Ishikawa (cell line): ENCODE results near the gene PHYHD1.

ENCODE experiments used
- CEBPB ChIP-seq: IDR thresholded peaks from 2 replicates; pipeline ENCODE4 v1.6.1; 2012
- CREB1 ChIP-seq: IDR thresholded peaks from 2 replicates; pipeline ENCODE4 v1.6.1; 2012; ENCODE audit warnings: low read depth
- EGR1 ChIP-seq: IDR thresholded peaks from 2 replicates; pipeline ENCODE4 v1.6.1; 2012
- EP300 ChIP-seq: IDR thresholded peaks from 2 replicates; pipeline ENCODE4 v1.6.1; 2012; ENCODE audit warnings: borderline replicate concordance
- FOXM1 ChIP-seq: IDR thresholded peaks from 2 replicates; pipeline ENCODE4 v1.6.1; 2012; ENCODE audit warnings: low read depth, borderline replicate concordance
- NFIC ChIP-seq: IDR thresholded peaks from 2 replicates; pipeline ENCODE4 v1.6.1; 2012
- RAD21 ChIP-seq: IDR thresholded peaks from 2 replicates; pipeline ENCODE4 v1.6.1; 2012; ENCODE audit warnings: low read depth
- TAF1 ChIP-seq: IDR thresholded peaks from 2 replicates; pipeline ENCODE4 v1.6.1; 2012; ENCODE audit warnings: low read depth, mild to moderate bottlenecking
- TCF12 ChIP-seq: IDR thresholded peaks from 2 replicates; pipeline ENCODE4 v1.6.1; 2012; ENCODE audit warnings: low read depth
- TEAD4 ChIP-seq: IDR thresholded peaks from 2 replicates; pipeline ENCODE4 v1.6.1; 2012
- YY1 ChIP-seq: IDR thresholded peaks from 2 replicates; pipeline ENCODE4 v1.6.1; 2012; ENCODE audit warnings: low read depth
- ZBTB7A ChIP-seq: IDR thresholded peaks from 2 replicates; pipeline ENCODE4 v1.6.1; 2012; ENCODE audit warnings: low read depth
- TF ChIP-seq, protein P1 (sequence below): IDR thresholded peaks from 2 replicates; pipeline ENCODE4 v1.6.1; 2012
- TF ChIP-seq, protein P2 (sequence below): IDR thresholded peaks from 2 replicates; pipeline ENCODE4 v1.6.1; 2012; ENCODE audit warnings: low read depth, mild to moderate bottlenecking
- TF ChIP-seq, protein P3 (sequence below): IDR thresholded peaks from 2 replicates; pipeline ENCODE4 v1.6.1; 2012

PHYHD1 gene

DNA sequence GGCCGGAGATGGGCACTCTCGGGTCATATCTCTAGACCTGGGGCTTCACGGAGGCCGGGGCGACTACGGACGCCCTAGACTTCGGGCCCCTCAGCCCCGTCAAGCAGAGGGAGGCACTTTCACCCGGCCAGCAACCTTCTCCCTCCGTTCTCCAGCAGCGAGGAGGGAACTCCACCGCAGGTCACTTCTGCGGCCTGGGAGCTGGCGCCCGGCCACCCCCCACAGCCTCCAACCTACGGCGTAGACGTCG, 26.4 kb downstream of the PHYHD1 start:
- TF ChIP-seq NFIC (no peak), ZBTB7A (no peak)
- TF ChIP-seq, protein P1, sequence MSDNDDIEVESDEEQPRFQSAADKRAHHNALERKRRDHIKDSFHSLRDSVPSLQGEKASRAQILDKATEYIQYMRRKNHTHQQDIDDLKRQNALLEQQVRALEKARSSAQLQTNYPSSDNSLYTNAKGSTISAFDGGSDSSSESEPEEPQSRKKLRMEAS, result no peak
- TF ChIP-seq, protein P2, sequence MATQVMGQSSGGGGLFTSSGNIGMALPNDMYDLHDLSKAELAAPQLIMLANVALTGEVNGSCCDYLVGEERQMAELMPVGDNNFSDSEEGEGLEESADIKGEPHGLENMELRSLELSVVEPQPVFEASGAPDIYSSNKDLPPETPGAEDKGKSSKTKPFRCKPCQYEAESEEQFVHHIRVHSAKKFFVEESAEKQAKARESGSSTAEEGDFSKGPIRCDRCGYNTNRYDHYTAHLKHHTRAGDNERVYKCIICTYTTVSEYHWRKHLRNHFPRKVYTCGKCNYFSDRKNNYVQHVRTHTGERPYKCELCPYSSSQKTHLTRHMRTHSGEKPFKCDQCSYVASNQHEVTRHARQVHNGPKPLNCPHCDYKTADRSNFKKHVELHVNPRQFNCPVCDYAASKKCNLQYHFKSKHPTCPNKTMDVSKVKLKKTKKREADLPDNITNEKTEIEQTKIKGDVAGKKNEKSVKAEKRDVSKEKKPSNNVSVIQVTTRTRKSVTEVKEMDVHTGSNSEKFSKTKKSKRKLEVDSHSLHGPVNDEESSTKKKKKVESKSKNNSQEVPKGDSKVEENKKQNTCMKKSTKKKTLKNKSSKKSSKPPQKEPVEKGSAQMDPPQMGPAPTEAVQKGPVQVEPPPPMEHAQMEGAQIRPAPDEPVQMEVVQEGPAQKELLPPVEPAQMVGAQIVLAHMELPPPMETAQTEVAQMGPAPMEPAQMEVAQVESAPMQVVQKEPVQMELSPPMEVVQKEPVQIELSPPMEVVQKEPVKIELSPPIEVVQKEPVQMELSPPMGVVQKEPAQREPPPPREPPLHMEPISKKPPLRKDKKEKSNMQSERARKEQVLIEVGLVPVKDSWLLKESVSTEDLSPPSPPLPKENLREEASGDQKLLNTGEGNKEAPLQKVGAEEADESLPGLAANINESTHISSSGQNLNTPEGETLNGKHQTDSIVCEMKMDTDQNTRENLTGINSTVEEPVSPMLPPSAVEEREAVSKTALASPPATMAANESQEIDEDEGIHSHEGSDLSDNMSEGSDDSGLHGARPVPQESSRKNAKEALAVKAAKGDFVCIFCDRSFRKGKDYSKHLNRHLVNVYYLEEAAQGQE, result no peak

DNA sequence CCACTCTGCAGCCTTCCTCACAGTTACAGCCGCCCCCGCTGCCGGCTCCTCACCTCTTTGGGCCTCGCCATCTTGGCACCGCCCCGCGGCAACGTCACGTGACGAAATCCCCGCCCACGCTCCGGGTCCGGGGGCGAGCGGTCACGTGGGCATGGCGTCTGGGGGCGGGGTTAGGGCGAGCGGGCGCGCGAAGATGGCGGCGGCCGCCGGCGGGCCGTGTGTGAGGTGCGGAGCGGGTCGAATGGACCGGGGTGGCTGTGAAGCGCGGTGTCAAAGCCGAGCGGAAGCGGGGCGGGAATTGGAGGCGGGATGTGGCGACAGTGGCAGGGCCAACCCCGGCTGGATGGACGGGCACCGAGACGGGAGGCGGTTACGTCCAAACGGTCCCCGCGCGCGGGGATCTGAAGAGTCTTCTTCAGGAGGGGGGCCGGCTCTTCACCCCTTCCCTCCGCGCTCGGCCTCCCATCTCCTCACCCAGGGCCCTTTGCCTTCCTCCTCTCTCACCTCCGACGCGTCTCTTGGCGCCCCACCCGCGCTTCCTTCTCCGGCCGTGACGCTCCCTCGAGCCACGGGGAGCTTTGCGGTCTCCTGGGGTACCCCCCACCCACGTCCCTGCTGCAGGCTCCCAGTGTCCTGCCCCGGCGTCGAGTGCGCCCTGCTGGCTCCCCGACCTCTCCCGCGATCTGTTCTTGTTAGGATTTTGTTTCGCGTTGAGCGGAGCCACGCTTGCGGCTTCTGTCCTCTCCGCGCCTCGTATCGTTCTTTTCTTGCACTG, 26.9 kb downstream of the PHYHD1 start, which contains the start of the genes DOLK and NUP188:
Gene DOLK (minus strand): TSS at position 77 of the 775 bp plus-strand sequence. CDS start 300 bp downstream, outside the sequence.
Gene NUP188 (plus strand): TSS at position 173 of the 775 bp plus-strand sequence. CDS start 21 bp downstream, at position 194.
- TF ChIP-seq CREB1, result peak; percentile 69; the same call in 1 of the 2 replicates
- no peak; the same call in 1 of the 2 replicates for TF ChIP-seq EP300
- TF ChIP-seq EGR1, result peak; percentile 100
- peak; percentile 98 for TF ChIP-seq YY1
- TF ChIP-seq NFIC, result no peak; the same call in 1 of the 2 replicates
- TF ChIP-seq TEAD4, result no peak; the same call in none of the 2 replicates
- TF ChIP-seq TCF12, result peak; percentile 48
- TF ChIP-seq TAF1, result peak; percentile 99
- TF ChIP-seq, protein P1, result 0 out of 2 replicates have a peak, but pooled peaks have one; percentile 47
- TF ChIP-seq, protein P3, sequence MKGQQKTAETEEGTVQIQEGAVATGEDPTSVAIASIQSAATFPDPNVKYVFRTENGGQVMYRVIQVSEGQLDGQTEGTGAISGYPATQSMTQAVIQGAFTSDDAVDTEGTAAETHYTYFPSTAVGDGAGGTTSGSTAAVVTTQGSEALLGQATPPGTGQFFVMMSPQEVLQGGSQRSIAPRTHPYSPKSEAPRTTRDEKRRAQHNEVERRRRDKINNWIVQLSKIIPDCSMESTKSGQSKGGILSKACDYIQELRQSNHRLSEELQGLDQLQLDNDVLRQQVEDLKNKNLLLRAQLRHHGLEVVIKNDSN, result peak; percentile 99
- TF ChIP-seq FOXM1, result no peak
- TF ChIP-seq CEBPB, result no peak
- TF ChIP-seq, protein P2, result no peak
- no peak for TF ChIP-seq RAD21
- no peak for TF ChIP-seq ZBTB7A

DNA sequence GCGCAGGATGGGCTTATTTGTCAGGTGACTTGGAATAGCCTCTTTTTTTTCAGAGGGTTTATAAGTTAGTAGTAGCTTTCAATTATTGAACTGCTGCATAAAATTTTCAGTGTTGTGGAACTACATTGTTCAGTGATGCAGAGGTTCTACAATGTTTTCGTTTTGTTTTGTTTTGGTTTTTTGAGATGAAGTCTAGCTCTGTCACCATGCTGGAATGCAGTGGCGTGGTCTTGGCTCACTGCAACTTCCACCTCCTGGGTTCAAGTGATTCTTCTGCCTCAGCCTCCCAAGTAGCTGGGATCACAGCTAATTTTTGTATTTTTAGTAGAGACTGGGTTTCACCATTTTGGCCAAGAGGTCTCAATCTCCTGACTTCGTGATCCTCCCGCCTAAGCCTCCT, 48.7 kb downstream of the PHYHD1 start:
- TF ChIP-seq TAF1 (no peak), ZBTB7A (no peak)

DNA sequence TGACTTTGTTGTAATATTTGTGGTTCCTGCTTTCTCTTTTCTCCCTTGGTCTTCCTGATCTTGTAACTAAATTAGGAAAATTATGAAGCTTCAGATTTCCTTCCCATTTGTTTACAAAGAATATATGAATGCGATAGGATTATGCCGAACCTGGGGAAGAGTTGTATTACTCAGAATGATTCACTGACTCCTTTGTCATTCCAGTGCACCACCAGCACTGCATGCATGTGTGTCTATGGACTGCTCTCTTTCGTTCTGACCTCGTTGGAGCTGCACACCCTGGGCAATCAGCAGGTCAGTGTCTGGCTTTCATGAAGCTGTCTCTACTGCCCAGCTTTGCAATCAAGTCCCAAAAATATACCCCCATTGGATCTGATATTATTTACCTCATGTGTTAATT, 52.2 kb downstream of the PHYHD1 start:
- TF ChIP-seq FOXM1, result no peak
- no peak for TF ChIP-seq EP300
- no peak for TF ChIP-seq TEAD4
- TF ChIP-seq YY1, result no peak

DNA sequence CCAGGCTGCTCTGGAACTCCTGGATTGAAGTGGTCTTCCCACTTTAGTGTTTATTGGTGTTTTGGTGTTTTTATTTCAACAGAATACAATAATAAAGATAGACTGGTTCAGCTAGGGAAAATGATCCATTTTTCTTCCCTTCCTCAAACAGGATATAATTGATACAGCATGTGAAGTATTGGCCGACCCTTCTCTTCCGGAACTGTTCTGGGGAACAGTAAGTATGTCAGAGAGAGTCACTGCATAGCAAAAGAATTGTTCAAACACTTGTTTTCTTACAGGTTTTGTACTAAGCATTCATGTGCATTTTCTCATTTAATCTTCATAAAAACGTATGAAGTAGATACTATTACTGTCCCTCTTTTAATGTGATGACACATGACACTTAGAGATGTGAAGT, 58.3 kb downstream of the PHYHD1 start:
- TF ChIP-seq EP300 (no peak), YY1 (no peak), RAD21 (no peak), CEBPB (no peak), FOXM1 (no peak), EGR1 (no peak), TEAD4 (no peak), NFIC (no peak), TAF1 (no peak), CREB1 (no peak), ZBTB7A (no peak)
- TF ChIP-seq, protein P2, result no peak
- TF ChIP-seq, protein P1, result no peak
